RWPE2 (cell line): Measurements from ENCODE around the gene NUDT13.

Experiments used
- ATAC-seq: fragments of 200-7000 bp; cut with Tn5 transposase; 3 replicates; pipeline ENCODE4 v1.9.1; 2021; ENCODE audit warnings: low read depth
- DNase-seq: peaks from one replicate; pipeline ENCODE4 v3.0.0-alpha.2; 2020; ENCODE audit warnings: low spot score
- H3K27ac ChIP-seq: fragments of 450-650 bp; 2 replicates; pipeline ENCODE4 v1.5.1; 2017; ENCODE audit warnings: mild to moderate bottlenecking; ENCODE audit not compliant: poor library complexity, severe bottlenecking
- H3K27me3 ChIP-seq: fragments of 250-450 bp; sonication (Bioruptor Pico); 2 replicates; pipeline ENCODE4 v1.5.1; 2021; ENCODE audit warnings: mild to moderate bottlenecking, moderate library complexity; ENCODE audit not compliant: insufficient read depth, poor library complexity, severe bottlenecking
- H3K36me3 ChIP-seq: fragments of 250-450 bp; sonication (Bioruptor Pico); 2 replicates; pipeline ENCODE4 v1.5.1; 2020; ENCODE audit warnings: low read depth, mild to moderate bottlenecking, moderate library complexity
- H3K4me1 ChIP-seq: fragments of 250-450 bp; sonication (Bioruptor Pico); 2 replicates; pipeline ENCODE4 v1.5.1; 2021; ENCODE audit warnings: mild to moderate bottlenecking, moderate library complexity; ENCODE audit not compliant: insufficient read depth, poor library complexity, severe bottlenecking
- H3K4me3 ChIP-seq: fragments of 250-450 bp; sonication (Bioruptor Pico); 2 replicates; pipeline ENCODE4 v1.5.1; 2021; ENCODE audit warnings: mild to moderate bottlenecking, moderate library complexity; ENCODE audit not compliant: severe bottlenecking
- H3K9me3 ChIP-seq: fragments of 250-450 bp; sonication (Bioruptor Pico); 2 replicates; pipeline ENCODE4 v1.5.1; 2021; ENCODE audit warnings: mild to moderate bottlenecking, moderate library complexity; ENCODE audit not compliant: severe bottlenecking
- CTCF ChIP-seq: fragments of 450-650 bp; IDR thresholded peaks from one replicate; pipeline ENCODE4 v1.5.1; 2017; ENCODE audit warnings: mild to moderate bottlenecking, moderate library complexity; ENCODE audit not compliant: poor library complexity, severe bottlenecking

Gene NUDT13

DNA sequence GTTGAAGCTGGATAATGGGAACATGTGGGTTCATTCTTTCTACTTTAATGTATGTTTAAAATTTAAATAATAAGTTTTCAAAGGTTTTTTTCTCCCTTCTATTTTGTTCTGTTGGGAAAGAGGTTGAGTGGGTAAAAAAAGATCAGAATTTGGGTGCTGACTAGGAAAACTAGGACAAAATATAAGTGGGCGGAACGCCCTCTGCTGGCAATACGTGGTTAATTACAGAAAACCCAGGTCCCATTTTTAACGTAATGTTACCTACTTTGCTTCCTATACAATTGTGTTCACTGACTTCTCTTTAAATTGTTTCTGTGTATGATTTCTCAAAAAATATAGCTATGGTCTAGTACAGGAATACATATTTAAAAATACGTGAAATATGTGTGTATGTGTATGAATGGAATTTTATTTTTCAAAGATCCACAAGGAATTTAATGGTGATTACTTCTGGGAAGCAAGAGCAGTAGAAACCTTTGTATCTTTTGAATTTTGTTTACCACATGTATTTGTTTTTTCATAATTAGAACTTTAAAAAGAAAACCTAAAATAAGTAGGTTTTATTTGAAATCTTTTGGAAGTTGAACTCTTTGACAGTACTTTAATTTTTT is 48.9 kb downstream of the NUDT13 start:
- DNase-seq = no peak
- H3K4me3 ChIP-seq = no peak overlapping the region
- no peaks in the 10 kb centered on the region for H3K9me3 ChIP-seq
- peak; percentile 93 for TF ChIP-seq CTCF
- H3K36me3 ChIP-seq = peaks cover 76% of the 10 kb centered on the region
- H3K27ac ChIP-seq = no peak overlapping the region
- H3K4me1 ChIP-seq = no peaks in the 10 kb centered on the region
- no peaks in the 10 kb centered on the region for H3K27me3 ChIP-seq
- no peak for ATAC-seq

GRCh38 chr10:73161079-73161478 is 50.8 kb downstream of the NUDT13 start:
- DNase-seq = no peak
- H3K27me3 ChIP-seq = no peaks in the 10 kb centered on the region

DNA sequence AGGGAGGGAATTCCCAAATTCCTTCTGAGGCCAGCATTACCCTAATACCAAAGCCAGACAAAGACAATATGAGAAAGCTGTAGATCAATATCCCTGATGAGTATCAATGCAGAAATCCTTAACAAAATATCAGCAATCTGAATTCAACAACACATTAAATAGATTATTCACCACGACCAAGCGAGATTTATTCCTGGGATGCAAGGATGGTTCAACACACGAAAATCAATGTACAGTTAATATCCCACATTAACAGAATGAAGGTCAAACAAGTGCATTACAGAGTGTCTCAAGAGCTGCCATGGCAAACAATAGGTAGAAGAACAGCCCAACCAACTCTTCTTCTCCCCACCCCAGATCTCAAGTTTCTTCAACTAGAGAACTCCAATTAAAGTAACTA is 51.4 kb downstream of the NUDT13 start:
- TF ChIP-seq CTCF = no peak
- peaks cover 71% of the 10 kb centered on the region for H3K36me3 ChIP-seq

More at GRCh38 chr10:73161079-73161478, 50.8 kb downstream of the NUDT13 start:
- H3K4me3 ChIP-seq = no peak overlapping the region
- H3K9me3 ChIP-seq = no peaks in the 10 kb centered on the region
- peaks cover 71% of the 10 kb centered on the region for H3K36me3 ChIP-seq
- H3K27ac ChIP-seq = no peak overlapping the region
- no peak for TF ChIP-seq CTCF
- H3K4me1 ChIP-seq = no peaks in the 10 kb centered on the region
- ATAC-seq = no peak

GRCh38 chr10:73163096-73163495 is 52.8 kb downstream of the NUDT13 start:
- Histone ChIP-seq H3K4me1 (peaks cover 10% of the 10 kb centered on the region), H3K4me3 (no peak overlapping the region), H3K27ac (no peak overlapping the region), H3K9me3 (no peaks in the 10 kb centered on the region), H3K36me3 (peaks cover 63% of the 10 kb centered on the region), H3K27me3 (no peaks in the 10 kb centered on the region)
- ATAC-seq (no peak), DNase-seq (no peak)
- TF ChIP-seq CTCF = no peak

More for the DNA sequence above, 51.4 kb downstream of the NUDT13 start:
- Histone ChIP-seq H3K4me3 (no peak overlapping the region), H3K9me3 (no peaks in the 10 kb centered on the region), H3K4me1 (peaks cover 6% of the 10 kb centered on the region), H3K27me3 (no peaks in the 10 kb centered on the region), H3K27ac (no peak overlapping the region)
- ATAC-seq = no peak
- DNase-seq = no peak

DNA sequence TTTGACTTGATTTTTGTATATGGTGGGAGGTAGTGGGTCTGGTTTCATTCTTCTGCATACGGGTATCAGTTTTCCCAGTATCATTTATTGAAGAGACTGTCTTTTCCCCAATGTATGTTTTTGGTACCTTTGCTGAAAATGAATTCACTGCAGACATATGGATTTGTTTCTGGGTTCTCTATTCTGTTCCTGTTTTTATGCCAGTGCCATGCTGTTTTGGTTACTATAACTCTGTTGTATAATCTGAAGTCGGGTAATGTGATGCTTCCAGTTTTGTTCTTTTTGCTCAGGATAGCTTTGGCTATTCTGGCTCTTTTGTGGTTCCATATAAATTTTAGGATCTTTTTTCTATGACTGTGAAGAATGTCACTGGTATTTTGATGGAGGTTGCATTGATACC is 56.7 kb downstream of the NUDT13 start:
- peaks cover 36% of the 10 kb centered on the region for H3K36me3 ChIP-seq
- no peak for ATAC-seq

More for the DNA sequence above, 56.7 kb downstream of the NUDT13 start:
- H3K4me3 ChIP-seq = peak overlapping the region; percentile 81
- no peak for TF ChIP-seq CTCF
- H3K27ac ChIP-seq = peak overlapping the region; percentile 63
- peaks cover 10% of the 10 kb centered on the region for H3K4me1 ChIP-seq
- no peaks in the 10 kb centered on the region for H3K27me3 ChIP-seq
- no peak for DNase-seq
- no peaks in the 10 kb centered on the region for H3K9me3 ChIP-seq
